NCI-H69 (cell line): ENCODE results near the gene CCDC187.
A peak's percentile ranks its signal among the peaks of the same experiment; 100 is the strongest.

ENCODE experiments used
- DNase-seq: peaks from one replicate; lab custom pipeline; 2025; lab: John Stamatoyannopoulos, UW

CCDC187 gene

GRCh38 chr9:136311051-136312008, 7.4 kb upstream of the CCDC187 start:
- peak; percentile 98 for DNase-seq

- DNase-seq = peak; percentile 99
Measured at GRCh38 chr9:136310273-136311030, 6.6 kb upstream of the CCDC187 start.

GRCh38 chr9:136309806-136310220, 5.9 kb upstream of the CCDC187 start:
- DNase-seq = no peak

GRCh38 chr9:136309101-136309801, 5.4 kb upstream of the CCDC187 start:
- peak; percentile 99 for DNase-seq

- peak; percentile 58 for DNase-seq
Measured at GRCh38 chr9:136308702-136309053, 4.8 kb upstream of the CCDC187 start.

GRCh38 chr9:136308006-136308701, 4.3 kb upstream of the CCDC187 start:
- DNase-seq = no peak

- no peak for DNase-seq
Measured at GRCh38 chr9:136307215-136307750, 3.4 kb upstream of the CCDC187 start.

- peak; percentile 62 for DNase-seq
Measured at GRCh38 chr9:136306211-136307208, 2.6 kb upstream of the CCDC187 start.

- peak; percentile 40 for DNase-seq
Measured at GRCh38 chr9:136305804-136306203, 1.9 kb upstream of the CCDC187 start.

- no peak for DNase-seq
Measured at GRCh38 chr9:136304981-136305380, 1.1 kb upstream of the CCDC187 start.

- DNase-seq = no peak
Measured at GRCh38 chr9:136304456-136304855, 562 bp upstream of the CCDC187 start.

- DNase-seq = peak; percentile 33
Measured at GRCh38 chr9:136303066-136303824, 649 bp downstream of the CCDC187 start.

- no peak for DNase-seq
Measured at GRCh38 chr9:136302527-136302926, 1.4 kb downstream of the CCDC187 start.

- DNase-seq = no peak
Measured at GRCh38 chr9:136300866-136301265, 3.0 kb downstream of the CCDC187 start.

GRCh38 chr9:136300016-136300545, 3.8 kb downstream of the CCDC187 start:
- no peak for DNase-seq

- no peak for DNase-seq
Measured at GRCh38 chr9:136299541-136299940, 4.4 kb downstream of the CCDC187 start.

- no peak for DNase-seq
Measured at GRCh38 chr9:136299116-136299515, 4.8 kb downstream of the CCDC187 start.

- DNase-seq = no peak
Measured at GRCh38 chr9:136297766-136298735, 5.8 kb downstream of the CCDC187 start.
